ENCODE measurements around the gene IRX6.

The IRX6 gene

GRCh38 chr16:55323637-55324271 is at the start of gene IRX6:
TSS of gene IRX6 (plus strand) at chr16:55324203. CDS start at chr16:55325092, 889 bp downstream.
- no peak for TF ChIP-seq ZNF274 (IDR thresholded peaks at IDR 0.05; ENCODE audit: low read depth, low read length)
- no peak within 1 kb of the TSS for H3K4me3 ChIP-seq (ENCODE audit: low read length)

DNA sequence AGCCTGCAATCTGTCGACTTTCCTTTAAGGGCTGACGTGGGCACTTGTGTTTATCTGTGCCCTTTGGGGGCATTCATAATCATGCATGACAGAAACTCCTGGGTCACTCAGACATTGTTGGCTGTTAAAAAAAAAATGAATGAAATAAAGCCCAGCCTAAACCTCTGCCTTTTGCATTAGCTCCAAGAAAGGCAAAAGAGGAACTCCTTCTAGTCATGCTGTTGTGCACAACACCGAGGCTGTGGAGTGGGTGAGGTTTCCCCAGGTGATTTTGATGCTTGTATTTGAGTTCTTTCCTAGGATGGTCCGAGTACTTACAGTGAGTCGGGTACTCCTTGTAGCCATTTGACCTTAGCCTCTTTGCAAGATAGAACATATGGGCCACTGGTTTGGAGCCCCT is 49.6 kb upstream of the IRX6 start:
- H3K4me3 ChIP-seq (ENCODE audit: low read length): no peak overlapping the region
- TF ChIP-seq ZNF274 (IDR thresholded peaks at IDR 0.05; ENCODE audit: low read depth, low read length): no peak

GRCh38 chr16:55275167-55275566 is 48.8 kb upstream of the IRX6 start:
- H3K4me3 ChIP-seq (ENCODE audit: low read length): no peak overlapping the region
- TF ChIP-seq ZNF274 (IDR thresholded peaks at IDR 0.05; ENCODE audit: low read depth, low read length): no peak

- no peak overlapping the region for H3K4me3 ChIP-seq (ENCODE audit: low read length)
- TF ChIP-seq ZNF274 (IDR thresholded peaks at IDR 0.05; ENCODE audit: low read depth, low read length): no peak
Observed at GRCh38 chr16:55275869-55276268, 48.1 kb upstream of the IRX6 start.

- no peak for TF ChIP-seq ZNF274 (IDR thresholded peaks at IDR 0.05; ENCODE audit: low read depth, low read length)
- no peak overlapping the region for H3K4me3 ChIP-seq (ENCODE audit: low read length)
Observed at GRCh38 chr16:55277536-55277935, 46.5 kb upstream of the IRX6 start.

DNA sequence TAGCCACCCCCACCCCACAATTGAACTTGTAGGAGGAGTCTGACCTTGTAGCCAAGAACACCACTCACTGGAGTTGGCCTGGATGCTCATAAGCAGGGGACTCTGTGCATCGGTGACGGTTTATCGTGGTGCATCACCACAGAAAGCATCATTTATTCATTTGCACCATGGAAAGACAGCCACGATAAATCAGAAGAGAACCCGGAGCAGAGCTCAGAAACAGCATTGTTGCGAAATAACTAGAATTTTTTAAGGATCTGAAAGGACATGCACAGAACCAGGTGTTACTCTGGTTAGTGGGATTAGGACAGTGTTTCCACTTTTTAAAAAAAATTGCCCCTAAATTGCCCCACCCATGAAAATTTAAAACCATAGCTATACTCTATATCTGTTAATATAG is 44.4 kb upstream of the IRX6 start:
- H3K4me3 ChIP-seq (ENCODE audit: low read length): no peak overlapping the region
- no peak for TF ChIP-seq ZNF274 (IDR thresholded peaks at IDR 0.05; ENCODE audit: low read depth, low read length)

GRCh38 chr16:55280587-55280986 is 43.4 kb upstream of the IRX6 start:
- no peak overlapping the region for H3K4me3 ChIP-seq (ENCODE audit: low read length)
- TF ChIP-seq ZNF274 (IDR thresholded peaks at IDR 0.05; ENCODE audit: low read depth, low read length): no peak

- no peak overlapping the region for H3K4me3 ChIP-seq (ENCODE audit: low read length)
- no peak for TF ChIP-seq ZNF274 (IDR thresholded peaks at IDR 0.05; ENCODE audit: low read depth, low read length)
Observed at GRCh38 chr16:55282441-55282840, 41.6 kb upstream of the IRX6 start.

DNA sequence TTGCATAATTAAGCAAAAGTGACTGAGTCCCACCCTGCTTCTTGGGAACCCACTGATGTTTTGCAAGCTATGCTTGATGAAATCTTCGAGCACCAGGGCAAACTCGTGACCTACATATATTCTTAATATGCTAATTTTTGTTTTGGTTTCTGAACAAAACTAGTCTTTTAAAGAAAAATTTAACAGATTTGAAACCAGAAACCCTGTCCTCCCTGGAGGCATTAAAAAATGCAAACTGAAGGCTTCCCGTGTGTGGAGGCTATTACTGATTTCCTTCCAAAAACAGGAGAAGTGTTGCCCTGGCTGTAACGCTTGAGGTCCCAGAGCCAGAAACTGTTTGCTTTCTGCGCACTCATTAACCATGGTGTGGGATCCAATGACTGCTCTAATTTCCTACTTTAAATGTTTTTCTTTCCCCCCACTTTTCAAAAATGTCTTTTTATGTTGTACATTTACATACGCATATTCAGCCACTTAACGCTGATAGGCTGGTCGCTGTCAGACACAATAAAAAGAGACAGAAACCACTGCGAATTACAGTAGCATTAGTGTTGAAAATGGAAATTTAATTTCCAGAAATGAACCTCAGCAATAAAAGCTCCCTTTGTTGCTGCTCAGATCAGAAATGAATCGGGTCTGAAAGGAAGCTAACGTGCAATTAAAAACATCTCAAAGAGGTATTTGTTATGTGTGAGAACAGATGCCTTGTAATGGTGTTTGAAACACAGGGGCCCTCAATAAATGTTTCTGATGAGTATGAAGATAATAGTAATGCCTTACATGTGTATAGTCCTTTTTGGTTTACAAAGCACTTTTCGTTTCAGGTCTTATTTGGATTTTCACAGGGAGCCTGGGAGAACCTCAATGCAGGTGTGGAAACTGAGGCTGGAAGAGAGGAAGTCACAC is 39.9 kb upstream of the IRX6 start:
- TF ChIP-seq ZNF274 (IDR thresholded peaks at IDR 0.05; ENCODE audit: low read depth, low read length): no peak
- no peak overlapping the region for H3K4me3 ChIP-seq (ENCODE audit: low read length)

DNA sequence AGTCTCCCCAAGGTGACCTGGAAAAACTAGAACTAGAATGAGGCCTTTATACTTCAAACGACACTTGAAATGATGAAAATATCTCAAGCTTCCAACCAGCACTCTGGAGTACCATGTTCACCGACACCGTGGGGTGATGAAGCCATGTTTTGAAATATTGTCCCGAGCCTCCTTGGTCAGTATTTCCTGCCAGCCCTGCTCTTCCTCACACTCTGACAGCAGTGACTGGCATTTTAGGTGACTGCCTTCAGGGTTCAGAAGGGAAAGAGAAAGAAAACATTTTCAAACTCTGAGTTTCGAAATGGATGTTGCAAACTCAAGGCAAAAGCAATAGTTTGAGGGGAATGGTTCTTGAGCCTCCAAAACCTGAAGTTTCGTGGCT is 39.3 kb upstream of the IRX6 start:
- no peak for TF ChIP-seq ZNF274 (IDR thresholded peaks at IDR 0.05; ENCODE audit: low read depth, low read length)
- H3K4me3 ChIP-seq (ENCODE audit: low read length): no peak overlapping the region

DNA sequence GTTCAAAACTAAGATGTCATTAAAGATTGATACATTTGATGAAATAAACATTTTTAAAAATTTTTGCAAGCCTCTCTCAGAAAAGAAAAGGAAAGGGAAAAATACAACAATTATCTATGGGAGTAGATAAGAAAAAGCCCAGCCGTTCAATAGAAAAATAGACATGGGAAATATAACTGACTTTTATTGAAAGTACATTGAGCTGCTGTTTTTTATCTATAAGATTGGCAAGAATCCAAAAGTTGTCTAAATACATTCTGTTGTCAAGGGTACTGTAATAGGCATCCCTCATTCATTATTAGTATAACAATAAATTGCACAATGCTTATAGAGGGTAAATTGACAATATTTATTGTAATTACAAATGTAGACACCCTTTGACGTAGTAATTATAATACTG is 38.4 kb upstream of the IRX6 start:
- no peak for TF ChIP-seq ZNF274 (IDR thresholded peaks at IDR 0.05; ENCODE audit: low read depth, low read length)
- no peak overlapping the region for H3K4me3 ChIP-seq (ENCODE audit: low read length)

DNA sequence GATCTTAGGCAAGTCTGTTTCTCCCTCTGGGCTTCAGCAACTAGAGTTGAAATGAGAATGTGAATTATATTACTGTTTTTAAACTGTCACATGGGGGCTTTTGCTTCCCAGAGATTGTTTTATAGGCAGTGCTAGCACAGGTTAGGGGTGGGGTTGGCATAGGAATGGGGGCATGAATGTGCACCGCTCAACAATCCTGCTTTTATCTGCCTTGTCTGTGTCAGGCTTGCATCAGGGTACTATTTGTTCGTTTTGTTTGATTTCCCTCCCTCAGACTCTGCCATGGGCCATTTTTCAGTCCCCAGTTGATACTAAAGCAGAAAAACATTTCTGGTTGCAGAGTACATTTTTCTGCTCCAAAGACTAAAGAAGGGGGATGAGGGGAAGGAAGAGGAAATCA is 34.6 kb upstream of the IRX6 start:
- TF ChIP-seq ZNF274 (IDR thresholded peaks at IDR 0.05; ENCODE audit: low read depth, low read length): no peak
- H3K4me3 ChIP-seq (ENCODE audit: low read length): no peak overlapping the region

DNA sequence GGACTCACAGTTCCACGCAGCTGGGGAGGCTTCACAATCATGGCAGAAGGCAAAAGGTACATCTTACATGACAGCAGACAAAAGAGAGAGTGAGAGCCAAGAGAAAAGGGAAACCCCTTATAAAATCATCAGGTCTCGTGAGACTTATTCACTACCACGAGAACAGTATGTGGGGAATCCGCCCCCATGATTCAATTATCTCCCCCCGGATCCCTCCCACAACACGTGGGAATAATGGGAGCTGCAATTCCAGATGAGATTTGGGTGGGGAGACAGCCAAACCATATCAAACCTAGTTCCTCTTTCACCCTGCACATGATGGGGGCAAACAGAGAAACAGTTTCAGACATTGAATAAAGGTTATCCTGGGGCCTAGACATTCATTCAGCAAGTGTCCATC is 32.2 kb upstream of the IRX6 start:
- no peak overlapping the region for H3K4me3 ChIP-seq (ENCODE audit: low read length)
- TF ChIP-seq ZNF274 (IDR thresholded peaks at IDR 0.05; ENCODE audit: low read depth, low read length): no peak

- H3K4me3 ChIP-seq (ENCODE audit: low read length): no peak overlapping the region
Observed at GRCh38 chr16:55292491-55292890, 31.5 kb upstream of the IRX6 start.

GRCh38 chr16:55294129-55294528 is 29.9 kb upstream of the IRX6 start:
- no peak overlapping the region for H3K4me3 ChIP-seq (ENCODE audit: low read length)
- no peak for TF ChIP-seq ZNF274 (IDR thresholded peaks at IDR 0.05; ENCODE audit: low read depth, low read length)

More at GRCh38 chr16:55292491-55292890, 31.5 kb upstream of the IRX6 start:
- TF ChIP-seq ZNF274 (IDR thresholded peaks at IDR 0.05; ENCODE audit: low read depth, low read length): no peak

Measured in GM08714 (cell line).